ENCODE data around the gene TMEM86B. TPM values are rescaled to one million over a fixed set of nuclear protein-coding genes. Genes with fewer than 3 reads are reported as not detected.

The TMEM86B gene
- 1.7 and 1.8 TPM in 2 replicates for total RNA-seq (2014; rRNA removed; shearing (Covaris generic))
- 2.5 and 2.7 TPM in 2 replicates for polyA plus RNA-seq (2015; cell fraction: cytosol; rRNA removed)
- 9.6 and 15.3 TPM in 2 replicates for polyA plus RNA-seq (2015; cell fraction: nucleus; rRNA removed)

DNA sequence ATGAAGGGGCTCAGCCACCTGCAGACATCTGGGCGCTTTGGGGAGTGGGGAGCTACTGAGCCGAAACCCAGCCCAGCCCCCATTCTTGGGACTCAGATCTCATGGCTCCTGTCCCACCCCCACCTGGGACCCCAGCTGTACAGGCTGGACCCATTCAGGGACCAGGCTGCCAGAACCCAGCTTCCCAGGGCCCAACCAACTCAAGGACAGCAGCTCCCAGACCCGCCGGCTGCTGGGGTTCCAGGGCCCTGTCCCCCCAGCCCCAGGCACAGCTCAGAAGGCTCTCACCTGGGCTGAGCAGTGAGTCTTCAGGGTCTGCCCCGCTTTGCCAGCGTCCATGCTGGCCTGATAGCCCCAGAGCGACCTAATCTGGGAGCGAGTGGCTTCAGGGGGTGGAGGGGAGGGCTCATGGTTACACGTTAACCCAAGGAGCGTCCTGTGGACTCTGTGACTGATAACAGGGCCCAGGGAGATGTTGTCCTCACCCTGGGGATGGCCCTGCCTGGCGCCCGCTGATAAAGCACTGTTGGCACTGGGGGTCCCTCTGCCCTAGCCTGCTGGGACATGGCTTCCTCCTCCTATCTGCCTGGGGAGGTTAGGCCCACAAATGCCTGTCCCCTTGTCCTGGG is at the start of gene TMEM86B:
Gene TMEM86B (minus strand): TSS at position 361 of the 629 bp plus-strand sequence. CDS start 22 bp downstream, at position 339.
- DNase-seq (ENCODE audit: low read depth) = no peak

- no peak for DNase-seq (ENCODE audit: low read depth)
Measured at GRCh38 chr19:55277494-55277893, 48.9 kb upstream of the TMEM86B start.

GRCh38 chr19:55276720-55277430 is 48.3 kb upstream of the TMEM86B start:
- DNase-seq (ENCODE audit: low read depth) = no peak

- DNase-seq (ENCODE audit: low read depth) = no peak
Measured at GRCh38 chr19:55275851-55276719, 47.5 kb upstream of the TMEM86B start.

GRCh38 chr19:55273978-55274707 is 45.6 kb upstream of the TMEM86B start:
- no peak for DNase-seq (ENCODE audit: low read depth)

DNA sequence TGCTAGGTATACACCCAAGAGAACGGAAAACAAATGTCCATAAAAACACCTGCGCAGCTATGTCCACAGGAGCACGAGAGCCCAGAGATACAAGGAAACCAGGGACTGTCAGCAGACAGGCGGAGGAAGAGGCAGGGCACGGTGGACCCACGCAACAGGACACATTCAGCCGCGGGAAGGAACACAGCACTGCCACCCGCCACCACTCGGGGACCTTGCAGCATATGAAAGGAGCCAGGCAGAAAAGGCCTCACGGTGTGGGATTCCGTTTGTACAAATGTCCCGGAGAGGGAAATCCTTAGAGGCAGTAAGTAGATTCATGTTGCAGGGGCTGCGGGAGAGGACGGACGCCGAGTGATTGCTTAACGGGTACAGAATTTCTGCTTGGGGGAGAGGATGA is 43.6 kb upstream of the TMEM86B start:
- DNase-seq (ENCODE audit: low read depth) = no peak

DNA sequence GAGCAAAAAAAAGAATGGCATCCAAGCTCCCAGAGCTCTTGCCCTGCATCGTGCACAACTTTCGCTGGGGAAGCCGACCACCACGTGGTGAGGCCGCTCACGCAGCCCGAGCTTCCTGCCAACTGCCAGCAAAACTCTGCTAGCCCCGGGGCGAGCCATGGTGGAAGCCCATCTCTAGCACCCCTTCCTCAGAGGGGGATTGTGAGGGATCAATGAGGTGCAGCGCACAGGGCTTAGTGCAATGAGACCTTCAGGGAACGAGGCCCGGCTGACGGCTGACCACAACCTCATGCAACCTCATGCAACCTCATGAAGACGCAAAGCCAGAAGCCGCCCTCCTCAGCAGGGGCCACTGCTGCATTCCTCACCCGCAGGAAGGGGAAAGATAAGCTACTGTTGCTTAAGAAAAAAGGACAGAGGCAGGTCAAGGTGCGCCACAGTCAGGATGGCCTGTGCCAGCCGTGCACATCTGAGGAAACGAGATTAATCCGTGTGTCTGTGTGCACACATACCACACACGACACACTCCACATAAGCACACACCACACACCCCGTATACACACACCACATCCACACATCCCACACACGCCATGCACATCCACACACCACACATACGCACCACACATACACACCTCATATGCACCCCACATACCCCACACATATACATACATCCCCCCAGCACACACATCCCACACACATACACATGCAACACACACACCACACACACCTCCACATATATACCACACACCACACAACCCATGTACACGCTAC is 41.8 kb upstream of the TMEM86B start:
- DNase-seq (ENCODE audit: low read depth) = no peak

DNA sequence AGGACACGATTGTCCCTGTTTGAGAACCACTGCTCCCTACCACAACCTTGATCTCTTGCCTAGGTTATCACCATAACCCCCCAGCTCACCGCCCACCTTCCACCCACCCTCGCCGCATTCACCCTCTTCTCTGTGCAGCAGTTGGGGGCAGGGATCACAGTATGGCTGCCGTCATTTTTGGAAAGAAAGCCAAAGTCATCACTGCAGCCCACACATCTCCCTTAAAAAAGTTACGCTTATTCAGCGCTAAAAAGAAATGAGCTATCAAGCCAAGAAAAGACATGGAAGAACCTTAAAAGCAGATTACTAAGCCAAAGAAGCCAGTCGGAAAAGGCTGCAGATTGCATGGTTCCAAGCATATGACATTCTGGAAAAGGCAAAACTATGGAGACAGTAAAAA is 40.7 kb upstream of the TMEM86B start:
- no peak for DNase-seq (ENCODE audit: low read depth)

- no peak for DNase-seq (ENCODE audit: low read depth)
Measured at GRCh38 chr19:55266840-55267239, 38.3 kb upstream of the TMEM86B start.

- no peak for DNase-seq (ENCODE audit: low read depth)
Measured at GRCh38 chr19:55266404-55266803, 37.8 kb upstream of the TMEM86B start.

GRCh38 chr19:55265723-55266386 is 37.3 kb upstream of the TMEM86B start:
- DNase-seq (ENCODE audit: low read depth) = no peak

GRCh38 chr19:55265173-55265572 is 36.6 kb upstream of the TMEM86B start:
- DNase-seq (ENCODE audit: low read depth) = no peak

GRCh38 chr19:55264531-55264930 is 36.0 kb upstream of the TMEM86B start:
- no peak for DNase-seq (ENCODE audit: low read depth)

DNA sequence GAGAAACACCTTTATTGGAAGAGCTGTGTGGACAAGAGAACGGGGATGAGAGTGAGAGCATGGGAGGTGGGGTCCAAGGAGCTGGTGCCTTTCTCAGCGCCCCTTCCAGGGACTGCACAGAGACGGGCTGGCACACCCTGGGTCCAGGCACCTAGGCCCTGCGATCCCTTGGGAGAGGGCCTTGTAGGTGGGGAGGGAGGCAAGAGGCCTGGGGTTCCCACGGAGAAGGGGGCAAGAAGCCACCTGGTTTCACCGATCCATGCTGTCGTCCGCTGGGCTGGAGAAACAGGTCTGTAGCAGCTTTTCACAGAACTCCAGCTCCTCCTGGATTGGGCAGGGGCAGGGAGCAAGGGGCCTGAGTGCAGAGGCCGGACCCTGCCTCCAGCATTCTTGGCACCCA is 33.8 kb upstream of the TMEM86B start:
- no peak for DNase-seq (ENCODE audit: low read depth)

DNA sequence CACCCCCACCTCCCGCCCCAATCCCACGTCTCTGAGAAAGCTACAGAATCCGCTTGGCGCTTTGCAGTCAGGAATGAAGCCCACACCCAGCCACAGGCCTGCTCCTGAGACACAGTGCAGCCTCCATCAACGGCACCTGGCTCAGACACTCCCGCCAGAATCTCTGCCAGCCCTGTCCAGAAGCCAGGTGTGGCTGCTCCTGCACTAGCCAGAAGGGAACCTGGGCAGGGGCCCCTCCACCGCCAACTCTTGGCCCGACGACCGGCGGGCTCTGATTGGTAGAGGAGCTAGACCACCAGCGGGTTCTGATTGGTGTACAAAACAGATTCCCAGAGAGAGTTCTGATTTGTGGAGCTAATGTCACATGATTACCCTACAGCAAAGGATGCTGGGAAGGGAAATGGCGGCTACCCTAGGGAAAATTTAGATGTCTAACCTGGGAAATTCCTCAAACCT is 33.1 kb upstream of the TMEM86B start:
- no peak for DNase-seq (ENCODE audit: low read depth)

- no peak for DNase-seq (ENCODE audit: low read depth)
Measured at GRCh38 chr19:55259540-55260210, 31.1 kb upstream of the TMEM86B start.

DNA sequence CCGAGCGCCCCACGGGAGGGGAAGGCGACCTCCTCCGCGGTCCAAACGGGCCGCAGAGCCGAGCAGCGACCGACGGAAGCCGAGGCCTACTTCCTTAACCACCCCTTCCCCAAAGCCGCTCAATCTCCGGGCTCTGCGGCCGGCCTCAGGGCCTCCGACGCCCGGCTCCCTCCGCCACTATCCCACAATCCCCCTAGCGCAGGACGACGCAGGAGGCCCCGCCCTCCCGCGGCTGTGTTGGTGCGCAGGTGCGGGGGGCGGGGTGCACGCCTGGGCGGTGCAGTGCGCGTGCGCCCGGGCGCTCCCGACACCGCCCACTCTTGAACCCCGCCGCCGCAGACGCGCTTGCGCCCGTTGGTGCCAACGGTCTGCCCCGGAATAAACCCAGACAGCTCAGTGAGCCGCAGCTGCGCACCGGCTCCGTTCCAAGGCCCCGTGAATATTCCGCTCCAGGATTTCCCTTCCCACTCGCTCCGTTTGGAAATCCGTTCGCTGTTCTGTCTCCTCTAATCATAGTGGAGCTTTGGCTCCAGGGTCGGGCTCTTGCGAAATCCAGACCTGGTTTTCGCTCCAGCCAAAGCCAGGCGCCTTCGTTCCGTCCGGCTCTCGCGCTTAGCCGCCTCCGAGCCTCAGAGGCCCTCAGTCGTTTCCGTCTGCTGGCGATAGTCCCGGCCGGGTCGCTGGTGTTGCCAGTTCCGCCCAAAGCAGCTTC is 30.4 kb upstream of the TMEM86B start, which contains the start of gene PPP6R1:
Gene PPP6R1 (minus strand): TSS at position 190 of the 712 bp plus-strand sequence. CDS start 11,914 bp downstream, outside the sequence.
- DNase-seq (ENCODE audit: low read depth) = peak; percentile 100

DNA sequence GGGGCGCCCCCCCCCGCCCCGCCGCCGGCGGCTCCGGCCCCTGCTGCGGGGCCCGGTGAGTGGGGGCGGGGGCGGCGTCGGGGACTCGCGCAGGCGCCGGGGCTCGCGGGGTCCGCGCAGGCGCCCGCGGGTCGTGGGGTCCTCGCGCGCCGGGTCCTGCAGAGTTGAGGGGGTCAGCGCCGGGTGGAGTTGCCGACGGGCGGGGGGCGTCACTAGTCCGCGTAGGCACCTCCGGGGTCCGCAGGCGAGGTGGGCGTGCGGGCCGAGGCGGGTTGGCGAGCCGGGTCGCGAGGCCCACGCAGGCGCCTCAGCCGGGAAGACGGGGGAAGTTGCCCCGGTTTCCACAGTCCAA is 29.9 kb upstream of the TMEM86B start:
- DNase-seq (ENCODE audit: low read depth) = no peak
